CD4-positive, alpha-beta T cell (primary cell): ENCODE results near the gene IFNL2. TPM values are rescaled to one million over a fixed set of nuclear protein-coding genes. Genes with fewer than 3 reads are reported as not detected.
"Not testable (repeated sequence)": the region's sequence is repeated elsewhere in the genome, so short reads cannot be mapped to it uniquely, and the experiment has no call there.

ENCODE experiments used
- ATAC-seq: fragments of 200-7000 bp; cut with Tn5 transposase; one replicate; pipeline ENCODE4 v1.10.0; 2022; ENCODE audit warnings: mild to moderate bottlenecking; ENCODE audit not compliant: poor library complexity
- CTCF ChIA-PET: fragments of 350-600 bp; sonication (Branson Sonifier 250); formaldehyde crosslinking; loops from one replicate; lab custom pipeline; 2021; ENCODE audit warnings: antibody characterized with exemption, inconsistent platforms; lab: Charles Lee
- POLR2A ChIA-PET: fragments of 350-600 bp; sonication (Branson Sonifier 250); formaldehyde crosslinking; loops from one replicate; lab custom pipeline; 2021; ENCODE audit warnings: antibody characterized with exemption, inconsistent platforms; lab: Charles Lee
- DNase-seq, 14 experiments: peaks; one replicate each; pipeline ENCODE4 v3.0.0-alpha.2; 2013 to 2020; ENCODE audit warnings: mixed read lengths in 2 of 14
- H3K27ac ChIP-seq, 2 donors: one replicate each; pipeline versions ENCODE4 v1.5.1 to v1.7.0; 2013; ENCODE audit warnings: low read length in 2 of 2, low read depth in 1 of 2, mild to moderate bottlenecking in 1 of 2
- H3K27me3 ChIP-seq, 2 experiments: 1 replicate in 1 of 2; 2 replicates in 1 of 2; pipeline versions ENCODE4 v1.6.1 to v1.7.0; 2013; ENCODE audit warnings: low read length in 2 of 2, control low read depth in 1 of 2, mild to moderate bottlenecking in 1 of 2, moderate library complexity in 1 of 2; ENCODE audit not compliant: insufficient read depth in 2 of 2, control insufficient read depth in 1 of 2
- H3K36me3 ChIP-seq: one replicate; pipeline ENCODE4 v1.6.1; 2013; ENCODE audit warnings: low read length, control low read depth; ENCODE audit not compliant: insufficient read depth
- H3K4me1 ChIP-seq: one replicate; pipeline ENCODE4 v1.6.1; 2013; ENCODE audit warnings: low read length, control low read depth; ENCODE audit not compliant: insufficient read depth
- H3K4me3 ChIP-seq: one replicate; pipeline ENCODE4 v1.5.1; 2013; ENCODE audit warnings: mild to moderate bottlenecking, low read length, moderate library complexity
- H3K9me3 ChIP-seq, 2 experiments: 1 replicate in 1 of 2; 2 replicates in 1 of 2; pipeline versions ENCODE4 v1.6.1 to v1.7.0; 2013; ENCODE audit warnings: low read length in 2 of 2, mild to moderate bottlenecking in 2 of 2, control low read depth in 1 of 2, moderate library complexity in 1 of 2; ENCODE audit not compliant: control insufficient read depth in 1 of 2, insufficient read depth in 1 of 2
- H3K27ac Mint-ChIP-seq: one replicate; pipeline ENCODE4 v1.8.0; 2020; ENCODE audit warnings: mixed read lengths
- H3K27me3 Mint-ChIP-seq: one replicate; pipeline ENCODE4 v1.8.0; 2021; ENCODE audit warnings: mixed read lengths
- H3K36me3 Mint-ChIP-seq: one replicate; pipeline ENCODE4 v1.8.0; 2021; ENCODE audit warnings: low read depth, mixed read lengths
- H3K4me1 Mint-ChIP-seq: one replicate; pipeline ENCODE4 v1.8.0; 2021; ENCODE audit warnings: low read depth, mixed read lengths
- H3K4me3 Mint-ChIP-seq: one replicate; pipeline ENCODE4 v1.8.0; 2020; ENCODE audit warnings: mild to moderate bottlenecking, mixed read lengths
- H3K9me3 Mint-ChIP-seq: one replicate; pipeline ENCODE4 v1.8.0; 2020; ENCODE audit warnings: mixed read lengths
- CTCF ChIP-seq: fragments of 200-600 bp; IDR thresholded peaks from one replicate; pipeline ENCODE4 v1.8.0; 2022; ENCODE audit warnings: antibody characterized with exemption, mild to moderate bottlenecking
- intact Hi-C, 2 experiments: fragments of 100-400 bp; cut with DNase I in 1 of 2; cut with micrococcal nuclease in 1 of 2; formaldehyde crosslinking; loops; one replicate each; pipeline versions ENCODE4 v1.15.1 to v1.9.0; 2023 to 2025; cut with DNase I, micrococcal nuclease
- polyA plus RNA-seq, 2 donors: library from polyadenylated mRNA; unstranded; fragments of 120-200 nt; gene quantifications; one replicate each; pipeline ENCODE4 v1.2.1, GENCODE V29; 2013
- total RNA-seq, 174 experiments: library from RNA in 2 of 174; stranded (reverse) in 2 of 174; gene quantifications; one replicate each; pipeline ENCODE4 v1.2.3 and lab custom pipeline; 2021 to 2026

The IFNL2 gene
- total RNA-seq (not detected), total RNA-seq (lab: John Stamatoyannopoulos, UW) (0 to 0.07 (median 0) reads per million in 172 experiments)
- not detected for polyA plus RNA-seq (2013, experiment 1 of 2)
- polyA plus RNA-seq (2013, experiment 2 of 2), result not detected

- H3K36me3 ChIP-seq, CTCF ChIA-PET, intact Hi-C loops, H3K27ac ChIP-seq, DNase-seq, ATAC-seq, H3K36me3 Mint-ChIP-seq, H3K4me3 Mint-ChIP-seq, H3K9me3 Mint-ChIP-seq, H3K4me3 ChIP-seq, H3K4me1 Mint-ChIP-seq, H3K27ac Mint-ChIP-seq, POLR2A ChIA-PET: not testable (repeated sequence)
- peaks cover 25% of the 10 kb centered on the region for H3K27me3 Mint-ChIP-seq
- H3K9me3 ChIP-seq, result peaks cover 0 to 14% of the 10 kb centered on the region in 2 experiments
- peaks cover 16% of the 10 kb centered on the region for H3K4me1 ChIP-seq
- peaks cover 24 to 26% of the 10 kb centered on the region in 2 experiments for H3K27me3 ChIP-seq
Observed at GRCh38 chr19:39268085-39268484, at the start of gene IFNL2. Gene IFNL2, plus strand, starts transcription at chr19:39268396. Its CDS starts 173 bp downstream, at chr19:39268569.

- POLR2A ChIA-PET, result not testable (repeated sequence)
- DNase-seq, result peak in 1 of 14 experiments; percentile 22
Observed at GRCh38 chr19:39219108-39219507, 49.1 kb upstream of the IFNL2 start.

GRCh38 chr19:39223703-39224279 is 44.4 kb upstream of the IFNL2 start:
- CTCF ChIA-PET, result no interaction called here
- H3K9me3 ChIP-seq, result no peaks in the 10 kb centered on the region
- DNase-seq, result peak in 1 of 14 experiments; percentile 29
- intact Hi-C loops, result no loop called here
- no peak overlapping the region for H3K27ac ChIP-seq
- no peaks in the 10 kb centered on the region for H3K4me1 Mint-ChIP-seq
- H3K36me3 Mint-ChIP-seq, result no peaks in the 10 kb centered on the region
- no peaks in the 10 kb centered on the region for H3K9me3 Mint-ChIP-seq
- H3K27ac Mint-ChIP-seq, result no peak overlapping the region
- no peak overlapping the region for H3K4me3 Mint-ChIP-seq
- H3K36me3 ChIP-seq, result no peaks in the 10 kb centered on the region
- H3K27me3 Mint-ChIP-seq, result peaks cover 46% of the 10 kb centered on the region
- peaks cover 6 to 17% of the 10 kb centered on the region in 2 experiments for H3K27me3 ChIP-seq
- POLR2A ChIA-PET, result no interaction called here
- TF ChIP-seq CTCF, result no peak
- no peaks in the 10 kb centered on the region for H3K4me1 ChIP-seq
- no peak for ATAC-seq
- no peak overlapping the region for H3K4me3 ChIP-seq

More at GRCh38 chr19:39219108-39219507, 49.1 kb upstream of the IFNL2 start:
- H3K9me3 ChIP-seq, H3K4me1 Mint-ChIP-seq, intact Hi-C loops, H3K4me3 ChIP-seq, H3K36me3 ChIP-seq, CTCF ChIA-PET, H3K27ac Mint-ChIP-seq, H3K4me1 ChIP-seq, H3K4me3 Mint-ChIP-seq, H3K27me3 ChIP-seq, H3K36me3 Mint-ChIP-seq, H3K9me3 Mint-ChIP-seq, ATAC-seq, H3K27ac ChIP-seq: not testable (repeated sequence)
- H3K27me3 Mint-ChIP-seq, result peaks cover 35% of the 10 kb centered on the region

- no peaks in the 10 kb centered on the region for H3K36me3 ChIP-seq
- intact Hi-C loops, result no loop called here
- ChIA-PET POLR2A (no interaction called here), CTCF (no interaction called here)
- no peak overlapping the region for H3K27ac ChIP-seq
- TF ChIP-seq CTCF, result no peak
- no peaks in the 10 kb centered on the region for H3K9me3 Mint-ChIP-seq
- H3K9me3 ChIP-seq, result no peaks in the 10 kb centered on the region
- no peak overlapping the region for H3K27ac Mint-ChIP-seq
- H3K36me3 Mint-ChIP-seq, result no peaks in the 10 kb centered on the region
- DNase-seq, result no peak
- H3K27me3 ChIP-seq, result peaks cover 6 to 17% of the 10 kb centered on the region in 2 experiments
- H3K4me1 Mint-ChIP-seq, result no peaks in the 10 kb centered on the region
- ATAC-seq, result no peak
- H3K4me1 ChIP-seq, result no peaks in the 10 kb centered on the region
- peaks cover 41% of the 10 kb centered on the region for H3K27me3 Mint-ChIP-seq
- H3K4me3 Mint-ChIP-seq, result no peak overlapping the region
- H3K4me3 ChIP-seq, result no peak overlapping the region
Observed at GRCh38 chr19:39224910-39225309, 43.3 kb upstream of the IFNL2 start.
